GM12891 (cell line): ENCODE measurements around the gene BRD7.

ENCODE experiments used
- DNase-seq: peaks from one replicate; pipeline ENCODE4 v3.0.0; 2011; ENCODE audit warnings: low spot score; ENCODE audit not compliant: insufficient read length
- FAIRE-seq: peaks from 2 replicates; lab custom pipeline; 2011; peaks lifted over from hg19 to GRCh38; lab: Jason Lieb, UNC
- PAX5 ChIP-seq: IDR thresholded peaks from 2 replicates; pipeline ENCODE4 v1.6.1; 2011; ENCODE audit warnings: low read length, moderate library complexity, mild to moderate bottlenecking; ENCODE audit not compliant: insufficient read depth, severe bottlenecking
- POLR2A ChIP-seq: IDR thresholded peaks from 2 replicates; pipeline ENCODE4 v1.6.1; 2011; ENCODE audit warnings: low read depth, low read length, control low read depth
- POLR2AphosphoS5 ChIP-seq: IDR thresholded peaks from 2 replicates; pipeline ENCODE4 v1.6.1; 2011; ENCODE audit warnings: low read depth, low read length, control low read depth
- POU2F2 ChIP-seq: IDR thresholded peaks from 2 replicates; pipeline ENCODE4 v1.6.1; 2011; ENCODE audit warnings: low read depth, mild to moderate bottlenecking, control low read depth, low read length, moderate library complexity
- SPI1 ChIP-seq: IDR thresholded peaks from 2 replicates; pipeline ENCODE4 v1.6.1; 2011; ENCODE audit warnings: low read depth, low read length, control low read depth
- TAF1 ChIP-seq: IDR thresholded peaks from 2 replicates; pipeline ENCODE4 v1.6.1; 2011; ENCODE audit warnings: low read depth, low read length, control low read depth

Gene BRD7

DNA sequence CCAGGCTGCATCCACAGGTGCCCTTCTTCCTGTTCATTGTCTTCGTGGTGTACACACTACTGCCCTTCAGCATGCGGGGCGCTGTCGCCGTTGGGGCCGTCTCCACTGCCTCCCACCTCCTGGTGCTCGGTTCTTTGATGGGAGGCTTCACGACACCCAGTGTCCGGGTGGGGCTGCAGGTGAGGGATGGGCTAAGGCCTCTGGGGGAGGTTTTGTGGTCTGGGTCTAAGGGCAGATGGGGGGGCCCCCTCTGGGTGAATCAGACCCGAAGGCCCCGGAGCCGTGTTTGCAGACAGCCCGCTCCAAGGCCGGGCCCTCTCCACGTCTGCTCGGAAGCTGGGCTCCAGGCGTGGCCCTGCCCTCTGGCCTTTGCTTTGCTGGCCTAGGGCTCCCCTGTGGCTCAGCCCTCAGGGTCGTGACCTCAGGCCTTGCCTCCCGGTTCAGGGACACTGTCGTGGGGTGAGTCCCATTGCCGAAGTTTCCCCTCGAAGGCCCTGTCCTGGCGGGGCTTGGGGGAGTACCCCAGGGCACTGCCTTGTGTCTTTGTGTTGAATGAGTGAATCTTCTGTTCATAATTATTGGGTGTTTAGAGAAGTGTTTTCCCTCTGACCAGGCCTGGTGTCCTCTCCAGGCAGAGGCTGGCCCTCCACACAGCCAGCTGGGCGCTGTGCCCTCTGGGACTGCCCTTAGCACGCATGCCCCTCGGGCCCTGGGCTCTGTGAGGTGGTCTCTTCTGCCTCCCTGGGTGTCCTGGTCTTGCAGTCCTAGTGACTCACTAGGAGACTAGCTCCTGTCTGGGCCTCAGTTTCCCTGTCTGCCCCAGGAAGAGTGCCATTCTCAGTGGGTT is 76.8 kb downstream of the BRD7 start:
- no peak for DNase-seq
- no peak for FAIRE-seq
- TF ChIP-seq SPI1 (no peak), POLR2AphosphoS5 (no peak), POLR2A (no peak), POU2F2 (no peak), PAX5 (no peak), TAF1 (no peak)

DNA sequence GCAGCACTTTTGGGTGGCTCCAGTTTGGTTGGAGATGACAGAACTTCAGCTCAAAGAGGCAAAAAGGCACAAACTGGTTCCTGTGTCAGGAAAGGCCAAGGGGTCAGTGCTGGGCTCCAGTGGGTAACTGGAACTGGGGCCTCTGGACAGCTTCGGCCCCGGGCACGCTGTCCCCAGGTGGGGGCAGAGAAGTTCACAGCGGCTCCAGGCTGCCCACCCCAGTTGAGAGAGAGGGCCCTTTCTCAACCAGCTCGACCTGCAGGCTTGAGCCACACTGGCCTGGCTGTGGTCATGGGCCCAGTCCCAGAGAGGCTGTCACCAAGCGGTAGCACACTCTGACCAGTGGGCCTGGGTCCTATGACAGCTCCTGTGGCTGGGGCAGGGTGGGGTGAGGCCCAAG is 77.9 kb downstream of the BRD7 start:
- FAIRE-seq (no peak), DNase-seq (no peak)
- TF ChIP-seq POU2F2 (no peak), TAF1 (no peak), PAX5 (no peak), POLR2A (no peak), SPI1 (no peak), POLR2AphosphoS5 (no peak)

- DNase-seq (no peak), FAIRE-seq (no peak)
- TF ChIP-seq POLR2AphosphoS5: no peak
- TF ChIP-seq POLR2A: no peak
- no peak for TF ChIP-seq SPI1
- TF ChIP-seq TAF1: no peak
- no peak for TF ChIP-seq PAX5
- TF ChIP-seq POU2F2: no peak
Measured at GRCh38 chr16:50289950-50290764, 78.6 kb downstream of the BRD7 start.

DNA sequence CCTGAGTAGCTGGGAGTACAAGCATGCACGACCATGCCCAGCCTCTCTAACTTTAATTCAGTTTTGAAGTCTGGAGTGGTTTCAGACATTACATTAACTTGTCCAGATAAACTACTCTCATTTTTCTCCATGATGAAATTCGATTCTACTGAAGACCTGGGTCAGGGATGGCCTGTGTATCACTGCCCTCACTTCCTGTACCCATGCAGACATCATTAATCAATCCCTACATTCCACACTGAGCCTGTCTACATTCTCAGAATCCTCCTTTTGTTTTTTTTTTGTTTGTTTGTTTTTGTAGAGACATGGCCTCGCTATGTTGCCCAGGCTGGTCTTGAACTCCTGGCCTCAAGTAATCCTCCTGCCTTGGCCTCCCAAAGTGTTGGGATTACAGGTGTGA is 79.9 kb downstream of the BRD7 start:
- DNase-seq: no peak
- FAIRE-seq: no peak
- no peak for TF ChIP-seq POU2F2
- no peak for TF ChIP-seq SPI1
- TF ChIP-seq PAX5: no peak
- no peak for TF ChIP-seq TAF1
- no peak for TF ChIP-seq POLR2A
- no peak for TF ChIP-seq POLR2AphosphoS5

DNA sequence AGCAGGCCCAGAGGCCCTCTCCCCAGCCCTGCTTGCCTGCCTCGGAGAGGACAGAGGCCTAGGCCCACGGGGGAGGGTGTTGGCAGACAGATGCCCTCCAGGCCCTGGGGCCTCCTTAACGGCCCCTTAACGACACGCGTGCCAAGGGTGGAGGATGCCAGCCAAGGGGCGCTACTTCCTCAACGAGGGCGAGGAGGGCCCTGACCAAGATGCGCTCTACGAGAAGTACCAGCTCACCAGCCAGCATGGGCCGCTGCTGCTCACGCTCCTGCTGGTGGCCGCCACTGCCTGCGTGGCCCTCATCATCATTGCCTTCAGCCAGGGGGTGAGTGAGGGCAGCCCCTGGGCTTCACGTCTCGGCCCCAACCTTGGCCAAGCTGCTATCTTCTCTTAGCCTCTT is 80.8 kb downstream of the BRD7 start:
- TF ChIP-seq TAF1 (no peak), POLR2A (no peak), PAX5 (no peak), POLR2AphosphoS5 (no peak), SPI1 (no peak), POU2F2 (no peak)
- DNase-seq (no peak), FAIRE-seq (no peak)

DNA sequence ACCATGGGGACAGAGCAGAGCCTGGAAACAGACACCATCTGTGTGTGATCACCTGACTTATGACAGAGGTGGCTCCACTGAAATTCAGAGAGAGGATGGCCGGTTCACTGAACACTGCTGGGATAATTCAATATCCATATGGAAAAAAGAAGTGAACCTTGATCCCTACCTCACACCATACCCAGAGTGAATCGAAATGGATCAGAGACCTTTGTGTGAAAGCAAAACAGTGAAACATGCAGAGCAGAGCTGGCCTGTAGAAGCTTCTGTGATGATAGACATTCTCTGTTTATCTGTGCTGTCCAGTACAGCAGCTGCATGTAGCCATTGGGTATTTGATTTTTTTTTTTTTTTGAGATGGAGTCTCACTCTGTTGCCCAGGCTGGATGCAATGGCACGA is 82.1 kb downstream of the BRD7 start:
- no peak for DNase-seq
- TF ChIP-seq TAF1 (no peak), POU2F2 (no peak), SPI1 (no peak), POLR2A (no peak), POLR2AphosphoS5 (no peak), PAX5 (no peak)
- no peak for FAIRE-seq

GRCh38 chr16:50285406-50286003 is 83.3 kb downstream of the BRD7 start:
- no peak for TF ChIP-seq POLR2A
- no peak for TF ChIP-seq SPI1
- no peak for TF ChIP-seq TAF1
- no peak for TF ChIP-seq POU2F2
- no peak for TF ChIP-seq POLR2AphosphoS5
- no peak for TF ChIP-seq PAX5
- FAIRE-seq: no peak

GRCh38 chr16:50284131-50284911 is 84.5 kb downstream of the BRD7 start:
- FAIRE-seq: no peak
- no peak for DNase-seq
- TF ChIP-seq POLR2A (no peak), SPI1 (no peak), POLR2AphosphoS5 (no peak), POU2F2 (no peak), PAX5 (no peak), TAF1 (no peak)

More at GRCh38 chr16:50285406-50286003, 83.3 kb downstream of the BRD7 start:
- no peak for DNase-seq

DNA sequence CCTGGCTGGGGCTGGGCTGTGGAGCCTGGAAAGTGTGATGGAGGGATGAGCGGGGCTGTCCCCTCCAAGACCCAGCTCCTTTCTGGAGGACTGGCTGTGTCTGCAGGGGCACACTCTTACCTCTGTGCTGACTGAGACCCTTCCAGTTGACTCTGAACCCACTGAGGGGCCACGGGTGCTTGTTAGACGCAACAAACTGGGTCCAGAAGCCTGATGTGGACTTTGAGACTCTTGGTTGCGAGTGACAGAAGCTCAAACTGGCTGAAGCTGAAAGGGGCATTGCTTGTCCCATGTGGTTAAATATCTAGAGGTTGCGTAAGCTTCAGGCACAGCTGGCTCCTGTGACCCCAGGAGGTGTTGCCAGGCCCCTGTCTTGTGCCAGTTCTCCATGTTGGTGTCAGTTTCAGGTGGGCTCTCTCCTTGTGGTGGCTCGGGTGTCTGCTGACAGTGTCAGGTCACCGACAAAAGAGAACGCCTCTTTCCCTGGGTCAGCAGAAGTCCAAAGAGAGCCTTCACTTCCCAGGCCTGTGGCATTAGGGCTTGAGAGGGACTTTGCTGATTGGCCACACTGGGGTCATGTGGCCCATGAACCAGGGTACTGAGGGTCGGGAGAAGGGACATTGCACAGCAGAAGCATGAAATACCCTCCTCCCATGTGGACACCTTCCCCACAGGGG is 85.7 kb downstream of the BRD7 start:
- FAIRE-seq: no peak
- no peak for DNase-seq
- no peak for TF ChIP-seq PAX5
- TF ChIP-seq POU2F2: no peak
- TF ChIP-seq TAF1: no peak
- no peak for TF ChIP-seq POLR2A
- no peak for TF ChIP-seq SPI1
- no peak for TF ChIP-seq POLR2AphosphoS5
